Suprapubic skin (tissue), 4 donors: ENCODE data around the gene RPS8.

ENCODE experiments used
- CTCF ChIP-seq, 2 donors: fragments of 200-600 bp in 1 of 2; fragments of 450-650 bp in 1 of 2; sonication (generic) in 1 of 2; IDR thresholded peaks; one replicate each; pipeline ENCODE4 v1.5.1; 2016 to 2019; ENCODE audit warnings: antibody characterized with exemption in 2 of 2, mild to moderate bottlenecking in 1 of 2, moderate library complexity in 1 of 2
- EP300 ChIP-seq: sonication (generic); formaldehyde crosslinking; IDR thresholded peaks from one replicate; pipeline ENCODE4 v1.6.1; 2017; ENCODE audit warnings: antibody characterized with exemption
- POLR2A ChIP-seq, 2 donors: fragments of 450-650 bp; IDR thresholded peaks; one replicate each; pipeline ENCODE4 v1.6.1; 2017; ENCODE audit warnings: antibody characterized with exemption in 2 of 2, mild to moderate bottlenecking in 2 of 2, moderate library complexity in 2 of 2
- POLR2AphosphoS5 ChIP-seq, 3 donors: sonication (generic); formaldehyde crosslinking; IDR thresholded peaks; one replicate each; pipeline ENCODE4 v1.6.1; 2017; ENCODE audit warnings: antibody characterized with exemption in 3 of 3

GRCh38 chr1:44817771-44818495 lies 42.6 kb downstream of the RPS8 start:
- TF ChIP-seq CTCF (IDR thresholded peaks at IDR 0.05): no peak
- TF ChIP-seq EP300: no peak
- no peak for TF ChIP-seq POLR2A (IDR thresholded peaks at IDR 0.05)
- no peak for TF ChIP-seq POLR2AphosphoS5 (IDR thresholded peaks at IDR 0.05)
